Activated CD4-positive, alpha-beta T cell treated with anti-CD3 and anti-CD28 coated beads, Interleukin-2, Interleukin-6, amounts not matched to agents 100 ng/mL and 50 ng/mL, durations not matched to agents 16 hours and 8 hours (primary cell): ENCODE data around the gene HMCN1.
A peak's percentile ranks its signal among the peaks of the same experiment; 100 is the strongest.

Experiments
- DNase-seq: peaks from one replicate; pipeline ENCODE4 v3.0.0-alpha.2; 2020

The HMCN1 gene

DNA sequence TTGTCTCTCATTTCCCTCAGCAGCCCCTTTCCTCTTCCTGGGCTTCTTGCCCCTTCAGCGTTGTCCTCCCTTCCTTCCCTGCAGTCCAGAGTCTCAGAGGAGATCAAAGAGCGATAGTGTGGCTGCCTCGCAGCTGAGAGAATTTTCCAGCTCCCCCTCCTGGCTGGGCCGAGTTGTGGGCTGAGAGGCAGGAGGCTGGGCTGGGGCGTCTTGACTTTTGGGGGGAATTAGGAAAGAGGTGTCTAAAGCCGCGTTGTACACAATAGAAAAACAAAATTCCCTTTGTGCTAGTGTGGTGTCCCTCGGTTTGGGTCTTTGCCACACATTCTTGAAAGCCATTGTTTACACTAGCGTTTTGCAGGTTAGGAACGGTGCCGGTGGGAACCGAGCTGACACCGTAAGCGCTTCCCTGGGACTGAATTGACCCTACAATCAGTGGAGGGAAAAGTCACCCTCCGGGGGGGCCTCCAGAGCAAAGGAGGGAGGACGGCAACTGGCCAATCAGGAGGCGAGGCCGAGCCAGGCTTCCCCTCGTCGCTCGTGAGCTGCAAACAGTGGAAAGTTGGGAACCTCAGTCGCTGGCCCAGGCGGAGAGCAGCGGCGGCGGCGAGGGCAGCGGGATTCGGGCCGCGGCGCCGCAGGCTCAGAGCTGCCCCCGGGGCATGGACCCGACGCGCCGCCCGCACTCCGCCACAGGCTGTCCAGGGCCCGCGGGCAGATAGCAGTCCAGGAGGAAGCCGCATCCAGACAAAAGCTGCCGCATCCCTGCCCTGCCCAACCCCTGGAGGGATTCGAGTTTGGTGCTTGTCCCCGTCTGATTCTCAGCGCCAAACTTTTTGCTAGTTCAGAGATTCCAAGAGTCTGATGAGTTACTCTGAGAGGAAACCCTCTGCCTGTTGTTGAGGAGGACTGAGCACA, at the start of gene HMCN1:
Gene HMCN1 (plus strand): TSS at position 574 of the 918 bp plus-strand sequence. CDS start 389 bp downstream, outside the sequence.
- DNase-seq: peak; percentile 18

DNA sequence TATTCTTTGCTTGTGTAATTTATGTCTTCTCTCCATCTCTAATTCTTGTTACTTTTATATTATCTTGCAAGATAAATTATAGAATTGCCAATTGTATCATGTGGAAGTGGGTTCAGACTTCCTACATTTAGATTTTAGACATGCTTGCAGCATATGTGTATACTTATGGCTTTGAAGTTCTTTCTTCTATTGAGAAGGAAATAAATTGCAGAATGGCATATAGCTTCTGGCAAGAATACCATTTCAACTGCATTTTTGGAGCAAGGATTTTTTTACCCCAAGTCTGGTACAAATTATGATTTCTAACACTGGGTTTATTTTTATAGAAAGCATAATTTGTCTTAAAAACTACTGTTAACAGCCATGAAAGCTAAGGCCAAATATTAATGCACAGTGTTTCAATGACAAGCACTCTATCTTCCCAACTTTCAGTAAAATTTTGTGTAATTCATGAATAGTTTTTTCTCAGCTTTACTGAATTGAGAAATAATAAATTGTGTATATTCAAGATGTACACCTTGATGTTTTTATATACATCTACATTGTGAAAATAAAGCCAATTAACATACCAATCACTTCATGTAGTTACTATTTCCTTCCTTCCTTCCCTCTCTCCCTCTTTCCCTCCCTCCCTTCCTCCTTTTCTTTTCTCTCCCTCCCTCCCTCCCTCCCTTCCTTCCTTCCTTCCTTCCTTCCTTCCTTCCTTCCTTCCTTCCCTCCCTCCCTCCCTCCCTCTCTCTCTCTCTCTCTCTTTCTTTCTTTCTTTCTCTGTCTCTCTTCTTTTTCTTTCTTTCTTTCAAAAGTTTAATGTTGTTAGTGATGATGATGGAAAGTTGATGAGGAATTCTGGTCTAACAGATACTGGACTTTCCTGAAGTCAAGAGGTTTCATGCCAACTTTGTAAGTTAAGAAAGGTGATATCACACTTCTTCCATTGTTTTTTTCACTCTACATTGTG, 47.1 kb upstream of the HMCN1 start:
- no peak for DNase-seq

- no peak for DNase-seq
Observed at GRCh38 chr1:185690527-185690926, 43.7 kb upstream of the HMCN1 start.

- no peak for DNase-seq
Observed at GRCh38 chr1:185693654-185694053, 40.5 kb upstream of the HMCN1 start.

GRCh38 chr1:185694081-185694480, 40.1 kb upstream of the HMCN1 start:
- peak; percentile 35 for DNase-seq

GRCh38 chr1:185695299-185695698, 38.9 kb upstream of the HMCN1 start:
- no peak for DNase-seq

DNA sequence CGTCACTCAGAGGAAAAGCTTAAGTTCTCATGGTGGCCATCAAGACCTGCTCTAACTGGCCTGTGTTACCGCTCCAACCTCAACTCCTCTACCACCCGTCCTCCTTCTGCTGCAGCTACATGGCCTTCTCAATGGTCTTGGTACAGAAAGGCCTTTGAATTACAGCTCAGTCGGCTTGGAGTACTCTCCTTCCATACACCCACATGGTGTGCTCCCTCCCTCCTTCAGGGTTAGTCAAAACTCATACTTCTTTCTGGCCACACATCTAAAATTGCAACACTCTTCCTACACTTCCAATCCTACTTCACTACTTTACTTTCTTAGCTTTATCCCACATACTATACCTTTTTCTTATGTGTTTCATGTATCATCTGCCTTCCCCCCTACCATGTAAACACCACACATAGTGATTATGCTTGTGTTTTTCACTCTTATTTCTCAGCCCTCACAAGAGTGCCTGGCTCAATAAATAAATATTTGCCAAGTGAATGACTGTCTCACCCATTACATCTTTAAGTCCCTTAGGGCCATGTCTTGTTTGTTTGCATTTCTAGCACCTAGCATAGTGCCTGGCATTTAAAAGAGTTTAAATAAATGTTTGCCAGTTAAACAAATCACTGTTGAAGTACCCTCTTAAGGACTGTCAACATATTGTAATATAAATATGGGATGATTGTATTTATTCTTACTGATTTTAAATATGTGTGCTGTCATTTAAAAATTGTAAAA, 37.6 kb upstream of the HMCN1 start:
- no peak for DNase-seq

GRCh38 chr1:185699874-185700273, 34.3 kb upstream of the HMCN1 start:
- DNase-seq: no peak

DNA sequence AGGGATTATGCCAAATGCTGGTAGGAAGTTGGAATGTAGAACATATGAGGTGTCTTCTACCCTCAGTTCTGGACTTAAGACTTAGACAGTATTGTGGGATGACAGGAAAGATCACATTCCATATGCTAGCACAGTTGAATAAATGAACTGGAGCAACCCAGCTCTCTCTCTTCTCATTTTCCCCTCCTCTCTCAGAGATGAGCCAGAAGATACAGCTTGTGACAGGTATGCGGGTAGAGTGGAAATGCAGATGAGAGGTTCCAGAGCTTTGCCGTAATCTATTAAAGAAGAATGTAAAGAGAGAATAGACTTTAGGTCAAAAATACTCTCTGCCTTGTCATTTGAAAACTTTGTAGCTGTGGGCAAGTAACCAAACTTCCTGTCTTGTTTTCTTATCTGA, 32.5 kb upstream of the HMCN1 start:
- DNase-seq: no peak

GRCh38 chr1:185704181-185704580, 30.0 kb upstream of the HMCN1 start:
- DNase-seq: no peak

DNA sequence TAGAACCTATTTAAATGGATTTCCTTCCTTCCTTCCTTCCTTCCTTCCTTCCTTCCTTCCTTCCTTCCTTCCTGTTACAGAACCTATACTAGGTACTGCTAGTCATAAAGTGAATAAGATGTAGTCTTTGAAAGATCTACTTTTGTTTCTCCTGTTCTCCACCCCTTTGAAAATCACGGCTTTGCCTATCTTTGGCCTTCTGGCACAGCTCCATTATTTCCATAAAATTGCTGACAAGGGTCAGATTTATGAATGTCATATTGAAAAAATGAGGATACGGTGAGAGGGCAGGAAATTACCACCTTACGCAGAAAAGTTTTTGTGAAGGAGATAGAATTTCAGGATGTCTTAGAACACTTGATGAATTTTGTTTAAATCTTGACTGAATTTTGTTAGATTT, 18.1 kb upstream of the HMCN1 start:
- no peak for DNase-seq

GRCh38 chr1:185719021-185719420, 15.2 kb upstream of the HMCN1 start:
- no peak for DNase-seq

DNA sequence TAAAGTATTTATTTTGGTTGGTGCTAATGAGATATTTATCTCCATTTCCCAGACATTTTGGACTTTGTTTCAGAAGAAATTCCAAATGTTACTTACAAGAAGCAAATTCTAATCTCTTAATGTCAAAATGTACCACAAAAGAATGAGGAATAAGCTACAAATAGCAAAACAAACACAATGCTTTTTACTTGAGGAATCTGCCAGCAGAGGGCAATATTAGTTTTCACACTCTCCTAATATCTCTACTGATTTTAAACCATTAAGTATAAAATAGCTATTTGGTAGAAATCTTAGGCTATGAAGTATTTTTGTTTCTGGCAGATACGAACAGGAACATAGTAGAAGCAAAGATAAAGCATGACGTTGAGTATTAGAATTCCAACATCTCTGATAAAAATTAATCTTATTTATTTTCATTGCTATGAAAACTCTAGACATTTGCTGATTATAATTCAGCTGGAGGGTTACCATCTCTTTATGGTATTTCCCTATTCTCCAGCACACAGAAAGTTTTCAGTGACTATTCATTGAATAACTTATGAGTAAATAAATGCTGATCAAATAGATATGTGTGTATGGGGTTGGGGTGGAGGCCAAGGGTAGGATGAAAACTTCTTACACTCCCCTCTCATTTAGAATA, 13.4 kb upstream of the HMCN1 start:
- no peak for DNase-seq

- no peak for DNase-seq
Observed at GRCh38 chr1:185721553-185721952, 12.6 kb upstream of the HMCN1 start.

- no peak for DNase-seq
Observed at GRCh38 chr1:185722098-185722497, 12.1 kb upstream of the HMCN1 start.

DNA sequence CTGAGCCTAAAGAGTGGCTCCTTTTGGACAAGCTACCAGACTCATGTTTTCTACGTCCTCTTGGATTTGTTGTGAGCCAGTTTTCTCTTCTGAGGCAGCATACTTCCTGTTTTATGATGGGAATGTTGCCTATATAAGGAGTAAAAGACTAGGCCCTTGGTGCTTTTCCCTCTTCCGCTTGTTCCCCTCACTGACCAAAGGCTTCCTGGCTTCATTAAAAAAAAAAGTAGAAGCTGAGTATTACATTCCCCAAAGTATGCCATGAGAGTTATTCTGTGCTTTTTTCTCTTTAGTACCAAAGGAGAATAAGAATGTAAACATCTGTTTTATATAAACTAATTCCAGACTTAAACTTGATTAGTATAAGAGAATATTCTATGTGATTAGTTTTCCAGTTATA, 6.5 kb upstream of the HMCN1 start:
- DNase-seq: no peak

- no peak for DNase-seq
Observed at GRCh38 chr1:185731446-185731845, 2.7 kb upstream of the HMCN1 start.

DNA sequence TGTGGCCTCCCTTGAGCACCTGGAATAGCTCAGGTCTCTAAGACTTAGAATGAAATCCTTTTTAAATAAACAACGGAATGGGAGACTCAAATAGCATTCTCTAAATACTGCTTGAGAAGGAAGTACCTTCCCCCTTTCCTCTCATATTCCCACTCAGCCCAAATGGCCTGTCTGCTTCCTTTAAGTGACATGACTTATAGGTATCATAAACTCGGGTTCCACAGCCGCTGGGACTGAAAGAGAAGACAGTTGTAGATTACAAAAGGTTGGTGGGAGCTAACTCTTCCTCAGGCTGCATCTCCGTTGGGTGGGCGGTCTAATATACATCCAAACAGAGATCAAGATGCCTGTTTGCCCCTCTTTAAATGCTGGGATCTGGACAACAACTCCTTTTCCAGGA, 1.2 kb upstream of the HMCN1 start:
- no peak for DNase-seq

- peak; percentile 13 for DNase-seq
Observed at GRCh38 chr1:185734929-185735700, 924 bp downstream of the HMCN1 start.

DNA sequence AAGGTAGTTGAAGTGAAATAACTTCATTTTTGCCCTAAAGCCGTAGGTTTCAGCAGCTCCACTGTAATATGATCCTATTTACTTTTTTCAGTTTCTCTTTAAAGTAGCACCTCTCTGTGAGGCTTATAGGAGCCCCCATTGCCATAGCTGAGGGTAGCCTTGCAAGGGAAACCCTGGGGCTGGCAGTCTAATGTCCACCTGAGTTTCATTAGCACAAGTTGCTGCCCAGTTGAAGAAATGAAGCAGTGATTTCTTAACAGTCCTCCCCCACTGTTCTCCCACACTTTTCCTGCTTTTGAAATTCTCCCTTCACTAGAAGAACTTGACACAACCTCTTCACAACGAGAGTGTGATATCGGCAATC, 1.5 kb downstream of the HMCN1 start:
- DNase-seq: no peak

DNA sequence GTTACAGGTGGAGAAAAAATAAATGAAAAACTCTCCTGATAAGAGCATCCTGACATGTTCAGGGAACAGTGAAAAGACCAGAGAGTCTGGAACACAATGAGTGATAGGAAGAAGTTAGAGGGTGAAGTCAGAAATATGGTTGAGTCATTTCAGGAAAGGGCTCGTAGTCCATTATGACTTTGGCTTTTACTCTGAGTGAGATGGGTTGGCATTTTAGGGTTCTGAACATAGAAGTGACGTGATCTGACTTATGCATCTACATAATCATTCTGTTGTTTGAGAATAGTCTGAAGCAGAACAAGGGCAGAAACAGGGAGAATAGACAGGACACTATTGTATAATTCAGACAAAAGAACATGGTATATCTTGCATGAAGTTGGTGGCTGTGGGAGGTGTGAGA, 5.8 kb downstream of the HMCN1 start:
- DNase-seq: peak; percentile 78

- no peak for DNase-seq
Observed at GRCh38 chr1:185741551-185741950, 7.4 kb downstream of the HMCN1 start.
